ENCODE results near the gene AFF1. TPM values are rescaled to one million over a fixed set of nuclear protein-coding genes. Genes with fewer than 3 reads are reported as not detected.

AFF1 gene, protein sequence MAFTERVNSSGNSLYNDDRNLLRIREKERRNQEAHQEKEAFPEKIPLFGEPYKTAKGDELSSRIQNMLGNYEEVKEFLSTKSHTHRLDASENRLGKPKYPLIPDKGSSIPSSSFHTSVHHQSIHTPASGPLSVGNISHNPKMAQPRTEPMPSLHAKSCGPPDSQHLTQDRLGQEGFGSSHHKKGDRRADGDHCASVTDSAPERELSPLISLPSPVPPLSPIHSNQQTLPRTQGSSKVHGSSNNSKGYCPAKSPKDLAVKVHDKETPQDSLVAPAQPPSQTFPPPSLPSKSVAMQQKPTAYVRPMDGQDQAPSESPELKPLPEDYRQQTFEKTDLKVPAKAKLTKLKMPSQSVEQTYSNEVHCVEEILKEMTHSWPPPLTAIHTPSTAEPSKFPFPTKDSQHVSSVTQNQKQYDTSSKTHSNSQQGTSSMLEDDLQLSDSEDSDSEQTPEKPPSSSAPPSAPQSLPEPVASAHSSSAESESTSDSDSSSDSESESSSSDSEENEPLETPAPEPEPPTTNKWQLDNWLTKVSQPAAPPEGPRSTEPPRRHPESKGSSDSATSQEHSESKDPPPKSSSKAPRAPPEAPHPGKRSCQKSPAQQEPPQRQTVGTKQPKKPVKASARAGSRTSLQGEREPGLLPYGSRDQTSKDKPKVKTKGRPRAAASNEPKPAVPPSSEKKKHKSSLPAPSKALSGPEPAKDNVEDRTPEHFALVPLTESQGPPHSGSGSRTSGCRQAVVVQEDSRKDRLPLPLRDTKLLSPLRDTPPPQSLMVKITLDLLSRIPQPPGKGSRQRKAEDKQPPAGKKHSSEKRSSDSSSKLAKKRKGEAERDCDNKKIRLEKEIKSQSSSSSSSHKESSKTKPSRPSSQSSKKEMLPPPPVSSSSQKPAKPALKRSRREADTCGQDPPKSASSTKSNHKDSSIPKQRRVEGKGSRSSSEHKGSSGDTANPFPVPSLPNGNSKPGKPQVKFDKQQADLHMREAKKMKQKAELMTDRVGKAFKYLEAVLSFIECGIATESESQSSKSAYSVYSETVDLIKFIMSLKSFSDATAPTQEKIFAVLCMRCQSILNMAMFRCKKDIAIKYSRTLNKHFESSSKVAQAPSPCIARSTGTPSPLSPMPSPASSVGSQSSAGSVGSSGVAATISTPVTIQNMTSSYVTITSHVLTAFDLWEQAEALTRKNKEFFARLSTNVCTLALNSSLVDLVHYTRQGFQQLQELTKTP
- 10 to 100 TPM; 20.0 to 35.5 (median 26.5) TPM for total RNA-seq

GRCh38 chr4:86934771-86935565, at the start of gene AFF1:
Gene AFF1, plus strand, starts transcription at chr4:86935011. Its CDS starts 13,523 bp downstream, at chr4:86948534.
- Mint-ChIP-seq H3K4me3 (peak within 1 kb of the TSS; percentile 87), H3K36me3 (ENCODE audit: insufficient read depth) (peaks cover 2% of the 10 kb centered on the region), H3K27me3 (ENCODE audit: low read depth) (no peaks in the 10 kb centered on the region), H3K4me1 (ENCODE audit: low read depth) (peaks cover 48% of the 10 kb centered on the region), H3K9me3 (no peaks in the 10 kb centered on the region)
- peak; percentile 73 to 78 for ATAC-seq
- peak; percentile 79 for DNase-seq

GRCh38 chr4:86890790-86891189, 44.0 kb upstream of the AFF1 start:
- Mint-ChIP-seq H3K36me3 (ENCODE audit: insufficient read depth) (no peaks in the 10 kb centered on the region), H3K4me3 (peak overlapping the region; percentile 33), H3K9me3 (no peaks in the 10 kb centered on the region), H3K4me1 (ENCODE audit: low read depth) (peaks cover 8% of the 10 kb centered on the region), H3K27me3 (ENCODE audit: low read depth) (peaks cover 19% of the 10 kb centered on the region)
- ATAC-seq (no peak), DNase-seq (no peak)

DNA sequence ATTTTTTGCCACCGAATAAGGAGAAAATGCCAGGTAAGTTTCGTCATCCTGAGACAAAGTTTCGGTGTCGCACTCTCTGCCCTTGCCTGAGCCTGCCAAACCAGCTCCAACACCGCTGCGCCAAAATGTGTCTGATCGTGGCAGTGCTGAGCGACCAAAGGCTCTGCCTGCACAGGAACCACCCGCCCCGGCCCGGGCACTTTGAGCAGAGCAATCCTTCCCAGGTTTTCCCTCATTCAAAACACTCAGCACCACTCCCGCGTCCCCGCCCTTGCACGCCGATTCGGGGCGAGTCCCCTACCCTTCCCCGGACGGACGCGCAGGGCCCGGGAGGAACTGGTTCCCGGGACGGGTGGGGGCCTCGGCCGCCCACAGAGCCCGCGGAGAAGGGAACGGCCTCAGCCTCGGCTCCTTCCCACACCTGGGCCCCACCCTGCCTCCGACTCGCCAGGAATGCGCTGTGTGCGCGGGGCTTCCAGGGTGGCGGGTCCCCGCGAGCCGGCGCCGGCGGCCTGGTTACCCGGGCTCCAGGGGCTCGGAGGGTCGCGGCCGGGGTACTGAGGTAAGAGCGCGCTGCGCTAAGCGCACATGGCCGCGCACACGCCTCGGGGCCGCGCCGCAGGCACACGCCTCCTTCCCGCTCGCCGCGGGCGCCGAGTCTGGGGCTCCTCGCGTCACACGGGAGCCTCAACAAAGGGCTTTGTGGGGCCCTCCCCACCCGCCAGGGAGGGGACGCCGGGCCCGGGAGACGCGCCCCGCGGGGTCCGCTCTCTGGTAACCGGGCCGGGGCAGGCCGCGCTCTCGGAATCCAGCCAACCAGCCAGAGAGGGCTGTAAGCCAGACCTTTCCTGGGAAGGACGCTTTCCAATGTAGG, 42.8 kb upstream of the AFF1 start, which contains the start of gene C4orf36:
Gene C4orf36 (minus strand): TSS at position 661 of the 874 bp plus-strand sequence. CDS start 902 bp downstream, outside the sequence.
- peaks cover 19% of the 10 kb centered on the region for H3K27me3 Mint-ChIP-seq (ENCODE audit: low read depth)
- DNase-seq (peak; percentile 12), ATAC-seq (peak; percentile 69 to 78)
- no peaks in the 10 kb centered on the region for H3K36me3 Mint-ChIP-seq (ENCODE audit: insufficient read depth)
- no peaks in the 10 kb centered on the region for H3K9me3 Mint-ChIP-seq
- peaks cover 8% of the 10 kb centered on the region for H3K4me1 Mint-ChIP-seq (ENCODE audit: low read depth)
- peak within 1 kb of the TSS; percentile 80 for H3K4me3 Mint-ChIP-seq

GRCh38 chr4:86892636-86892960, 42.2 kb upstream of the AFF1 start:
- ATAC-seq (peak; percentile 23 to 28), DNase-seq (no peak)
- peaks cover 19% of the 10 kb centered on the region for H3K27me3 Mint-ChIP-seq (ENCODE audit: low read depth)

GRCh38 chr4:86893136-86893535, 41.7 kb upstream of the AFF1 start:
- Mint-ChIP-seq H3K27me3 (ENCODE audit: low read depth) (peaks cover 19% of the 10 kb centered on the region), H3K36me3 (ENCODE audit: insufficient read depth) (no peaks in the 10 kb centered on the region), H3K9me3 (no peaks in the 10 kb centered on the region), H3K4me3 (peak overlapping the region; percentile 76), H3K4me1 (ENCODE audit: low read depth) (peaks cover 8% of the 10 kb centered on the region)
- no peak for DNase-seq
- ATAC-seq, result no peak

More at GRCh38 chr4:86892636-86892960, 42.2 kb upstream of the AFF1 start:
- no peaks in the 10 kb centered on the region for H3K9me3 Mint-ChIP-seq
- H3K4me1 Mint-ChIP-seq (ENCODE audit: low read depth), result peaks cover 8% of the 10 kb centered on the region
- peak overlapping the region; percentile 76 for H3K4me3 Mint-ChIP-seq
- no peaks in the 10 kb centered on the region for H3K36me3 Mint-ChIP-seq (ENCODE audit: insufficient read depth)

DNA sequence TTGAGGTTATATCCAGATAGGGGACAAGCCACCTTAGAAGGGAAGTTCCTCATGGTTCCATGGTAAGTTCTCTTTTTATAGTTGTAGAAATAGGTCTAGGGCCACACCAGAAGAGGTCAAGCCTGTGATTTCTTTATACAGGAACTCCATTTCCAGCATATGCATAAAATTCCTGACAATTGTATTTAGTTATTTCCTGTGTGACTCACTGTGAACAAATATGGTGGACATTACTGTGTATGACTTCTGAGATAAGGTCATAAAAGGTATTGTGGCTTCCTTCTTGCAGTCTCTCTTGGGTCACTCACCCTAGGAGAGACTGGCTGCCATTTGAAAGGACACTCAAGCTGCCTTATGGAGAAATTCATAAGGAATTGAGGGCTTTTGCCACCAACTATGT, 40.4 kb upstream of the AFF1 start:
- H3K4me3 Mint-ChIP-seq, result no peak overlapping the region
- no peaks in the 10 kb centered on the region for H3K9me3 Mint-ChIP-seq
- peaks cover 8% of the 10 kb centered on the region for H3K4me1 Mint-ChIP-seq (ENCODE audit: low read depth)
- no peaks in the 10 kb centered on the region for H3K36me3 Mint-ChIP-seq (ENCODE audit: insufficient read depth)
- DNase-seq (no peak), ATAC-seq (no peak)
- peaks cover 19% of the 10 kb centered on the region for H3K27me3 Mint-ChIP-seq (ENCODE audit: low read depth)

GRCh38 chr4:86895692-86896488, 38.9 kb upstream of the AFF1 start:
- ATAC-seq (peak in 1 of 2 donors; percentile 28), DNase-seq (no peak)
- Mint-ChIP-seq H3K36me3 (ENCODE audit: insufficient read depth) (no peaks in the 10 kb centered on the region), H3K27me3 (ENCODE audit: low read depth) (peaks cover 16% of the 10 kb centered on the region), H3K4me3 (no peak overlapping the region), H3K9me3 (no peaks in the 10 kb centered on the region), H3K4me1 (ENCODE audit: low read depth) (peaks cover 8% of the 10 kb centered on the region)

GRCh38 chr4:86896596-86896995, 38.2 kb upstream of the AFF1 start:
- Mint-ChIP-seq H3K4me3 (no peak overlapping the region), H3K9me3 (no peaks in the 10 kb centered on the region), H3K36me3 (ENCODE audit: insufficient read depth) (peaks cover under 1% of the 10 kb centered on the region), H3K27me3 (ENCODE audit: low read depth) (peaks cover 9% of the 10 kb centered on the region), H3K4me1 (ENCODE audit: low read depth) (peaks cover 8% of the 10 kb centered on the region)
- DNase-seq (no peak), ATAC-seq (no peak)

DNA sequence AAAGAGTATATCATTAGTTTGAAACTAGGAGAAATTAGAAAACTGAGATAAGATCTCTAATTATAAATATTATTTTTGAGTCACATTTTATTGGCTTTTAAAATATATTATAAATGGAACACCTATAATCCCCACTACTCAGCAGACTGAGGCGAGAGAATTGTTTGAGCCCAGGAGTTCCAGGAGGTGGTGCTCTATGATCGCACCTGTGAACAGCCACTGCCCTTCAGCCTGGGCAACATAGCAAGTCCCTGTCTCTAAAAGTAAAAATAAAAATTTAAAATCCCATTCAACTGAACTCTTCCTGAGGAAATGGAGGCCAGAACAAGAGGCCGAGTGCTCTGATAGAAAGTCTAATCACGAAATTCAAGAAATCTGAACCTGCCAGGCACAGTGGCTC, 36.2 kb upstream of the AFF1 start:
- ATAC-seq (no peak), DNase-seq (no peak)
- Mint-ChIP-seq H3K27me3 (ENCODE audit: low read depth) (peaks cover 3% of the 10 kb centered on the region), H3K4me1 (ENCODE audit: low read depth) (no peaks in the 10 kb centered on the region), H3K4me3 (no peak overlapping the region), H3K36me3 (ENCODE audit: insufficient read depth) (peaks cover 1% of the 10 kb centered on the region), H3K9me3 (no peaks in the 10 kb centered on the region)

- no peak overlapping the region for H3K4me3 Mint-ChIP-seq
- H3K36me3 Mint-ChIP-seq (ENCODE audit: insufficient read depth), result peaks cover 1% of the 10 kb centered on the region
- H3K4me1 Mint-ChIP-seq (ENCODE audit: low read depth), result peaks cover 2% of the 10 kb centered on the region
- ATAC-seq, result no peak
- H3K27me3 Mint-ChIP-seq (ENCODE audit: low read depth), result peaks cover 12% of the 10 kb centered on the region
- H3K9me3 Mint-ChIP-seq, result no peaks in the 10 kb centered on the region
- DNase-seq, result no peak
These were observed 32.9 kb upstream of the AFF1 start for GRCh38 chr4:86901864-86902263.

DNA sequence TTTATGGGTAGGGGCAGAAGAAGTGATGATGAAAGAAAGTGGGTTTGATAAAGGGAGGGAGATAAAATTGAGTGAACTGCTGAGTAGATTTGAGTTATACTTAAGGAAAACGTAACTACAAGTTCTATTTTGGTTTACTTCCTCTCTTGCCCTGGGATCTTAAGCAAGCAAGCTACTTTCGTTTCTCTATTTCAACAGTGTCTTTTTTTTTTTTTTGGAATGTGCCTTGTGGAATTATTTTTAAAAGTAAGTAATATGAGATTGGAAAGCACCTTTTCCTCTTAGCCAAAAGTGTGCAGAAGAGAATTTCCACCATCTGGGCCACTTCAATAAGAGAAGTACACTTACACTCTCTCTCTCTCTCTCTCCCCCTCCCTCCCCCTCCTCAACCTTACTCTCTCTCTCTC, 26.6 kb upstream of the AFF1 start:
- H3K4me3 Mint-ChIP-seq, result peak overlapping the region; percentile 41
- no peaks in the 10 kb centered on the region for H3K9me3 Mint-ChIP-seq
- H3K27me3 Mint-ChIP-seq (ENCODE audit: low read depth), result peaks cover 12% of the 10 kb centered on the region
- peaks cover 22% of the 10 kb centered on the region for H3K4me1 Mint-ChIP-seq (ENCODE audit: low read depth)
- no peak for ATAC-seq
- no peak for DNase-seq
- no peaks in the 10 kb centered on the region for H3K36me3 Mint-ChIP-seq (ENCODE audit: insufficient read depth)

GRCh38 chr4:86909546-86910295, 25.1 kb upstream of the AFF1 start:
- Mint-ChIP-seq H3K4me3 (no peak overlapping the region), H3K36me3 (ENCODE audit: insufficient read depth) (no peaks in the 10 kb centered on the region), H3K9me3 (no peaks in the 10 kb centered on the region), H3K4me1 (ENCODE audit: low read depth) (peaks cover 20% of the 10 kb centered on the region), H3K27me3 (ENCODE audit: low read depth) (peaks cover 4% of the 10 kb centered on the region)
- ATAC-seq (no peak), DNase-seq (no peak)
